HCT116 (cell line): Measurements from ENCODE around the gene TAF1B. TPM values are rescaled to one million over a fixed set of nuclear protein-coding genes. Genes with fewer than 3 reads are reported as not detected.

Source experiments
- ATAC-seq: fragments of 200-7000 bp; cut with Tn5 transposase; 2 replicates; pipeline ENCODE4 v1.9.1; 2020; ENCODE audit warnings: mild to moderate bottlenecking, moderate library complexity
- BruUV-seq: library from RNA; stranded (reverse); fragments of 400-500 nt; replicated peaks from 2 replicates; lab custom pipeline; 2021; lab: Mats Ljungman, UMichigan
- CTCF ChIA-PET: fragments of 300-600 bp; sonication (Branson Sonifier 250); formaldehyde crosslinking; loops from one replicate; lab custom pipeline; 2021; ENCODE audit warnings: antibody characterized with exemption; lab: Charles Lee
- POLR2A ChIA-PET: fragments of 300-600, 350-600 bp; sonication (Branson Sonifier 250); formaldehyde crosslinking; loops from one replicate; lab custom pipeline; 2021; ENCODE audit warnings: antibody characterized with exemption; lab: Charles Lee
- RAD21 ChIA-PET, 2 experiments: fragments of 300-600 bp; sonication (Branson Sonifier 250); formaldehyde crosslinking; loops; one replicate each; lab custom pipeline; 2023; ENCODE audit warnings: low total read pairs in 2 of 2; ENCODE audit not compliant: uncharacterized antibody in 2 of 2, unreplicated experiment in 2 of 2, low non-redundant PET in 1 of 2; lab: Charles Lee
- DNase-seq: peaks from one replicate; pipeline ENCODE4 v3.0.0-alpha.2; 2010; ENCODE audit warnings: low read depth, low spot score
- H2AFZ ChIP-seq: fragments of 200-600 bp; shearing (Covaris generic), sonication (generic); 2 replicates; pipeline ENCODE4 v1.6.1; 2017; ENCODE audit warnings: low read depth, mixed run types, mixed read lengths, antibody characterized with exemption, low read length; ENCODE audit not compliant: poor library complexity, severe bottlenecking
- H3K27ac ChIP-seq: 2 replicates; pipeline ENCODE4 v1.5.1; 2012; ENCODE audit warnings: low read depth, low read length
- H3K27me3 ChIP-seq: fragments of 200-600 bp; sonication (generic); 2 replicates; pipeline ENCODE4 v1.6.1; 2016; ENCODE audit warnings: mixed run types, low read length, mixed read lengths; ENCODE audit not compliant: insufficient read depth
- H3K36me3 ChIP-seq, 2 experiments: fragments of 200-500 bp in 1 of 2; fragments of 200-600 bp in 1 of 2; sonication (Bioruptor generic) in 1 of 2; sonication (generic) in 1 of 2; 2 replicates each; pipeline versions ENCODE4 v1.5.1 to v1.6.1; 2014 to 2016; ENCODE audit warnings: low read length in 2 of 2, inconsistent platforms in 1 of 2, mixed read lengths in 1 of 2, mixed run types in 1 of 2; ENCODE audit not compliant: insufficient read depth in 2 of 2, control insufficient read depth in 1 of 2
- H3K4me1 ChIP-seq, 2 experiments: fragments of 200-600 bp in 1 of 2; sonication (generic) in 1 of 2; 2 replicates each; pipeline versions ENCODE4 v1.5.1 to v1.6.1; 2012 to 2017; ENCODE audit warnings: low read length in 2 of 2, inconsistent platforms in 1 of 2, mild to moderate bottlenecking in 1 of 2, mixed read lengths in 1 of 2, mixed run types in 1 of 2, moderate library complexity in 1 of 2; ENCODE audit not compliant: insufficient read depth in 2 of 2, control insufficient read depth in 1 of 2
- H3K4me2 ChIP-seq: fragments of 200-600 bp; sonication (generic); 2 replicates; pipeline ENCODE4 v1.6.1; 2017; ENCODE audit warnings: mixed run types, low read length, mixed read lengths
- H3K4me3 ChIP-seq, 2 experiments: fragments of 200-600 bp in 1 of 2; sonication (generic) in 1 of 2; replicated peaks in 1 of 2; 2 replicates each; pipeline ENCODE4 v1.5.1; 2011 to 2016; ENCODE audit warnings: low read length in 2 of 2, control low read depth in 1 of 2, low read depth in 1 of 2, mild to moderate bottlenecking in 1 of 2, mixed read lengths in 1 of 2, mixed run types in 1 of 2
- H3K79me2 ChIP-seq: fragments of 200-600 bp; sonication (generic); 2 replicates; pipeline ENCODE4 v1.6.1; 2017; ENCODE audit warnings: mild to moderate bottlenecking, mixed run types, low read length, moderate library complexity, mixed read lengths; ENCODE audit not compliant: insufficient read depth
- H3K9ac ChIP-seq: fragments of 200-600 bp; sonication (generic); 2 replicates; pipeline ENCODE4 v1.6.1; 2016; ENCODE audit warnings: low read length, mixed read lengths
- H3K9me2 ChIP-seq: fragments of 200-600 bp; sonication (generic), shearing (Covaris generic); 2 replicates; pipeline ENCODE4 v1.6.1; 2017; ENCODE audit warnings: mixed run types, mild to moderate bottlenecking, moderate library complexity; ENCODE audit not compliant: insufficient read depth
- H3K9me3 ChIP-seq, 2 experiments: fragments of 200-500 bp in 1 of 2; fragments of 200-600 bp in 1 of 2; sonication (Bioruptor generic) in 1 of 2; sonication (generic) in 1 of 2; 2 replicates each; pipeline ENCODE4 v1.6.1; 2014 to 2017; ENCODE audit warnings: low read length in 2 of 2, mixed read lengths in 2 of 2, inconsistent platforms in 1 of 2, low read depth in 1 of 2, mild to moderate bottlenecking in 1 of 2, mixed run types in 1 of 2, moderate library complexity in 1 of 2; ENCODE audit not compliant: control insufficient read depth in 1 of 2, insufficient read depth in 1 of 2
- H4K20me1 ChIP-seq: fragments of 200-600 bp; sonication (generic), shearing (Covaris generic); 2 replicates; pipeline ENCODE4 v1.6.1; 2017; ENCODE audit warnings: mixed run types, mild to moderate bottlenecking, moderate library complexity; ENCODE audit not compliant: insufficient read depth
- ATF3 ChIP-seq: IDR thresholded peaks from 2 replicates; pipeline ENCODE4 v1.6.1; 2012
- CTCF ChIP-seq, 3 experiments: fragments of 200-600 bp in 1 of 3; sonication (generic) in 1 of 3; IDR thresholded peaks in 2 of 3; conservative IDR thresholded peaks in 1 of 3; 2 replicates each; pipeline ENCODE4 v1.5.1; 2012 to 2017; ENCODE audit warnings: low read depth in 2 of 3, low read length in 2 of 3, antibody characterized with exemption in 1 of 3, borderline replicate concordance in 1 of 3, control low read depth in 1 of 3, mild to moderate bottlenecking in 1 of 3, mixed read lengths in 1 of 3, mixed run types in 1 of 3, moderate library complexity in 1 of 3; ENCODE audit not compliant: insufficient read depth in 1 of 3
- EGR1 ChIP-seq: IDR thresholded peaks from 2 replicates; pipeline ENCODE4 v1.6.1; 2012; ENCODE audit warnings: low read depth
- MAX ChIP-seq: IDR thresholded peaks from 2 replicates; pipeline ENCODE4 v1.6.1; 2012
- POLR2AphosphoS5 ChIP-seq: IDR thresholded peaks from 2 replicates; pipeline ENCODE4 v1.6.1; 2011; ENCODE audit warnings: mild to moderate bottlenecking, low read depth, low read length, moderate library complexity
- RAD21 ChIP-seq: IDR thresholded peaks from 2 replicates; pipeline ENCODE4 v1.6.1; 2012; ENCODE audit warnings: low read depth, mild to moderate bottlenecking
- YY1 ChIP-seq: IDR thresholded peaks from 2 replicates; pipeline ENCODE4 v1.6.1; 2011; ENCODE audit warnings: low read length, low read depth, moderate library complexity, mild to moderate bottlenecking; ENCODE audit not compliant: insufficient replicate concordance; ENCODE audit errors: extremely low read depth
- ZBTB33 ChIP-seq: IDR thresholded peaks from 2 replicates; pipeline ENCODE4 v1.6.1; 2011; ENCODE audit warnings: mild to moderate bottlenecking, low read length, moderate library complexity; ENCODE audit not compliant: insufficient replicate concordance; ENCODE audit errors: extremely low read depth
- ZNF274 ChIP-seq: fragments of 200-500 bp; sonication (Bioruptor generic); IDR thresholded peaks from 2 replicates; pipeline ENCODE4 v1.6.1; 2014; ENCODE audit warnings: mild to moderate bottlenecking, low read depth, low read length, inconsistent platforms
- intact Hi-C: fragments of 100-400 bp; cut with micrococcal nuclease; formaldehyde crosslinking; loops from 2 replicates; pipeline ENCODE4 v1.10.0; 2022
- total RNA-seq: library from RNA; stranded (reverse); gene quantifications from one replicate; pipeline ENCODE4 v1.2.1, GENCODE V29; 2021; ENCODE audit not compliant: unreplicated experiment

TAF1B gene
- total RNA-seq, 1 experiment from 2014 or later = 27.9 TPM

GRCh38 chr2:9799011-9799596, 44.2 kb upstream of the TAF1B start (continued):
- no peak for TF ChIP-seq ZBTB33
- TF ChIP-seq, all 23 proteins: peak for 0

GRCh38 chr2:9799729-9800632, 43.3 kb upstream of the TAF1B start:
- no peak overlapping the region for H3K9ac ChIP-seq

More at GRCh38 chr2:9799729-9800632, 43.3 kb upstream of the TAF1B start:
- Histone ChIP-seq H3K4me2 (peak overlapping the region; percentile 81), H3K27ac (peak overlapping the region; percentile 75; the same call in 1 of the 2 replicates), H3K27me3 (no peaks in the 10 kb centered on the region), H3K4me1 (peaks cover 31 to 48% of the 10 kb centered on the region in 2 experiments), H4K20me1 (no peaks in the 10 kb centered on the region), H3K36me3 (no peaks in the 10 kb centered on the region), H3K9me2 (no peaks in the 10 kb centered on the region), H2AFZ (no peak overlapping the region)
- intact Hi-C loops = loop anchor here (1.0 to 2.0 kb wide), 2 partner anchors 248 to 321 kb away; no protein-coding TSS in a partner anchor
- POLR2A ChIA-PET = interaction anchor here (1.1 kb wide), 1 partner anchor 648 kb away, joined by 3 read pairs; the partner anchor contains the start of gene ODC1
- TF ChIP-seq EGR1 (no peak), ZNF274 (no peak), MAX (no peak), RAD21 (no peak), CTCF (IDR thresholded peaks at IDR 0.05 in 2 of 3, conservative IDR thresholded peaks at IDR 0.05 in 1 of 3; ENCODE audit: borderline replicate concordance in 1 of 3, insufficient read depth in 1 of 3, low read depth in 2 of 3, low read length in 2 of 3) (peak in 2 of 3 experiments; percentile 97 to 99; a peak in 4 of 6 replicates), POLR2AphosphoS5 (0 out of 2 replicates have a peak, but pooled peaks have one; percentile 33), YY1 (peak; percentile 44), ATF3 (no peak)
- TF ChIP-seq, all 23 proteins: peak for 3
- Histone ChIP-seq H3K9me3 (no peaks in the 10 kb centered on the region), H3K4me3 (no peak overlapping the region), H3K79me2 (no peaks in the 10 kb centered on the region)
- no TSS peak for BruUV-seq
- DNase-seq (peak; percentile 72), ATAC-seq (peak; percentile 84)
- ChIA-PET RAD21 (interaction anchor here in 1 of 2 experiments (0.6 to 1.6 kb wide), 3 partner anchors 149 to 257 kb away, joined by 3 to 5 read pairs (median 4); no protein-coding TSS in a partner anchor), CTCF (interaction anchor here (0.7 to 3.7 kb wide), 17 partner anchors 14 to 658 kb away, joined by 3 to 36 read pairs (median 4); partner anchors contain the start of gene KLF11)
